Caco-2 (cell line): Measurements from ENCODE around the gene ATP9A. TPM values are rescaled to one million over a fixed set of nuclear protein-coding genes. Genes with fewer than 3 reads are reported as not detected.
"Not testable (repeated sequence)": the region's sequence is repeated elsewhere in the genome, so short reads cannot be mapped to it uniquely, and the experiment has no call there.

ENCODE experiments used
- BruUV-seq: library from RNA; stranded (reverse); fragments of 400-500 nt; replicated peaks from 2 replicates; lab custom pipeline; 2021; lab: Mats Ljungman, UMichigan
- CTCF ChIA-PET: fragments of 300-600 bp; sonication (Branson Sonifier 250); formaldehyde crosslinking; loops from one replicate; lab custom pipeline; 2022; ENCODE audit warnings: antibody characterized with exemption; lab: Charles Lee
- POLR2A ChIA-PET: fragments of 300-600 bp; sonication (Branson Sonifier 250); formaldehyde crosslinking; loops from one replicate; lab custom pipeline; 2022; ENCODE audit warnings: antibody characterized with exemption; lab: Charles Lee
- DNase-seq, 2 experiments: peaks; one replicate each; pipeline versions ENCODE4 v3.0.0 to v3.0.0-alpha.2; 2020 to 2022
- H3K27me3 ChIP-seq: replicated peaks from 2 replicates; pipeline ENCODE4 v1.6.0; 2011; ENCODE audit warnings: low read length; ENCODE audit not compliant: control insufficient read depth, insufficient read depth
- H3K36me3 ChIP-seq: 2 replicates; pipeline ENCODE4 v1.5.1; 2011; ENCODE audit warnings: low read length; ENCODE audit not compliant: control insufficient read depth, insufficient read depth
- H3K4me1 ChIP-seq: fragments of 250-450 bp; sonication (Bioruptor Pico); 2 replicates; pipeline ENCODE4 v1.5.1; 2020; ENCODE audit warnings: mild to moderate bottlenecking
- H3K4me3 ChIP-seq: 2 replicates; pipeline ENCODE4 v1.5.1; 2011; ENCODE audit warnings: low read depth, mild to moderate bottlenecking, control low read depth, low read length
- H3K9me3 ChIP-seq: fragments of 250-450 bp; sonication (Bioruptor Pico); 2 replicates; pipeline ENCODE4 v1.5.1; 2020; ENCODE audit warnings: mild to moderate bottlenecking, moderate library complexity
- H3K27ac Mint-ChIP-seq: one replicate; pipeline ENCODE4 v1.8.0; 2022; ENCODE audit warnings: mixed read lengths; ENCODE audit not compliant: unreplicated experiment
- H3K27me3 Mint-ChIP-seq: one replicate; pipeline ENCODE4 v1.8.0; 2022; ENCODE audit warnings: mixed read lengths; ENCODE audit not compliant: insufficient read depth, unreplicated experiment
- H3K36me3 Mint-ChIP-seq: one replicate; pipeline ENCODE4 v1.8.0; 2022; ENCODE audit warnings: mild to moderate bottlenecking, mixed read lengths; ENCODE audit not compliant: insufficient read depth, unreplicated experiment
- H3K4me1 Mint-ChIP-seq: one replicate; pipeline ENCODE4 v1.8.0; 2022; ENCODE audit warnings: low read depth, mixed read lengths; ENCODE audit not compliant: unreplicated experiment
- H3K4me3 Mint-ChIP-seq: one replicate; pipeline ENCODE4 v1.8.0; 2022; ENCODE audit warnings: mild to moderate bottlenecking, moderate library complexity, mixed read lengths; ENCODE audit not compliant: unreplicated experiment
- H3K9me3 Mint-ChIP-seq: one replicate; pipeline ENCODE4 v1.8.0; 2022; ENCODE audit warnings: mixed read lengths; ENCODE audit not compliant: unreplicated experiment
- CTCF ChIP-seq, 2 experiments: fragments of 200-600 bp in 1 of 2; IDR thresholded peaks; 1 replicate in 1 of 2; 2 replicates in 1 of 2; pipeline versions ENCODE4 v1.5.1 to v1.8.0; 2011 to 2022; ENCODE audit warnings: antibody characterized with exemption in 1 of 2, control low read depth in 1 of 2, inconsistent platforms in 1 of 2, low read depth in 1 of 2, low read length in 1 of 2, mild to moderate bottlenecking in 1 of 2, moderate library complexity in 1 of 2; ENCODE audit not compliant: insufficient read depth in 1 of 2, severe bottlenecking in 1 of 2, unreplicated experiment in 1 of 2
- intact Hi-C: fragments of 100-400 bp; cut with micrococcal nuclease; formaldehyde crosslinking; loops from one replicate; pipeline ENCODE4 v1.10.0; 2022; ENCODE audit not compliant: unreplicated experiment
- total RNA-seq: library from RNA; stranded (reverse); gene quantifications from 2 replicates; pipeline ENCODE4 v1.2.3, GENCODE V29; 2022

The ATP9A gene
- total RNA-seq, 1 experiment from 2014 or later, result 102 TPM

- Mint-ChIP-seq H3K36me3 (peaks cover 21% of the 10 kb centered on the region), H3K27me3 (no peaks in the 10 kb centered on the region), H3K4me1 (peaks cover 57% of the 10 kb centered on the region), H3K27ac (peak overlapping the region; percentile 97), H3K4me3 (no peak overlapping the region), H3K9me3 (peaks cover 4% of the 10 kb centered on the region)
- H3K27me3 ChIP-seq, result no peaks in the 10 kb centered on the region
- no peak overlapping the region for H3K4me3 ChIP-seq
- TF ChIP-seq CTCF (IDR thresholded peaks at IDR 0.05; ENCODE audit: insufficient read depth in 1 of 2, low read depth in 1 of 2, low read length in 1 of 2, severe bottlenecking in 1 of 2, unreplicated experiment in 1 of 2), result no peak
- no peak for DNase-seq
- intact Hi-C loops, result no loop called here
- POLR2A ChIA-PET, result no interaction called here
- BruUV-seq, result no TSS peak
- H3K4me1 ChIP-seq, result peaks cover 40% of the 10 kb centered on the region
- H3K36me3 ChIP-seq, result no peaks in the 10 kb centered on the region; the same call in 1 of the 2 replicates
- CTCF ChIA-PET, result interaction anchor here (1.3 kb wide), 1 partner anchor 40 kb away, joined by 4 read pairs; no protein-coding TSS in a partner anchor
- H3K9me3 ChIP-seq, result no peaks in the 10 kb centered on the region
Measured at GRCh38 chr20:51740838-51741237, 27.4 kb downstream of the ATP9A start.

- H3K4me3 Mint-ChIP-seq, POLR2A ChIA-PET, H3K9me3 Mint-ChIP-seq, intact Hi-C loops, BruUV-seq, H3K27me3 ChIP-seq, H3K9me3 ChIP-seq, H3K27me3 Mint-ChIP-seq, H3K36me3 ChIP-seq, DNase-seq, H3K4me3 ChIP-seq, CTCF ChIA-PET, H3K27ac Mint-ChIP-seq: not testable (repeated sequence)
- Mint-ChIP-seq H3K36me3 (peaks cover 18% of the 10 kb centered on the region), H3K4me1 (peaks cover 57% of the 10 kb centered on the region)
- H3K4me1 ChIP-seq, result peaks cover 42% of the 10 kb centered on the region
Measured at GRCh38 chr20:51740308-51740707, 27.9 kb downstream of the ATP9A start.

GRCh38 chr20:51739722-51740249, 28.4 kb downstream of the ATP9A start:
- BruUV-seq, result no TSS peak

More at GRCh38 chr20:51739722-51740249, 28.4 kb downstream of the ATP9A start:
- TF ChIP-seq CTCF (IDR thresholded peaks at IDR 0.05; ENCODE audit: insufficient read depth in 1 of 2, low read depth in 1 of 2, low read length in 1 of 2, severe bottlenecking in 1 of 2, unreplicated experiment in 1 of 2), result no peak
- Mint-ChIP-seq H3K27me3 (no peaks in the 10 kb centered on the region), H3K27ac (peak overlapping the region; percentile 13), H3K4me3 (no peak overlapping the region), H3K9me3 (no peaks in the 10 kb centered on the region), H3K4me1 (peaks cover 61% of the 10 kb centered on the region), H3K36me3 (peaks cover 13% of the 10 kb centered on the region)
- Histone ChIP-seq H3K27me3 (no peaks in the 10 kb centered on the region), H3K4me1 (peaks cover 42% of the 10 kb centered on the region), H3K36me3 (no peaks in the 10 kb centered on the region; the same call in 1 of the 2 replicates), H3K9me3 (no peaks in the 10 kb centered on the region), H3K4me3 (no peak overlapping the region)
- DNase-seq, result no peak
- intact Hi-C loops, result no loop called here
- CTCF ChIA-PET, result interaction anchor here (0.6 kb wide), 1 partner anchor 23 kb away, joined by 3 read pairs; no protein-coding TSS in a partner anchor
- POLR2A ChIA-PET, result no interaction called here
